ENCODE data around the gene ATOH8.
A peak's percentile ranks its signal among the peaks of the same experiment; 100 is the strongest.

The ATOH8 gene

DNA sequence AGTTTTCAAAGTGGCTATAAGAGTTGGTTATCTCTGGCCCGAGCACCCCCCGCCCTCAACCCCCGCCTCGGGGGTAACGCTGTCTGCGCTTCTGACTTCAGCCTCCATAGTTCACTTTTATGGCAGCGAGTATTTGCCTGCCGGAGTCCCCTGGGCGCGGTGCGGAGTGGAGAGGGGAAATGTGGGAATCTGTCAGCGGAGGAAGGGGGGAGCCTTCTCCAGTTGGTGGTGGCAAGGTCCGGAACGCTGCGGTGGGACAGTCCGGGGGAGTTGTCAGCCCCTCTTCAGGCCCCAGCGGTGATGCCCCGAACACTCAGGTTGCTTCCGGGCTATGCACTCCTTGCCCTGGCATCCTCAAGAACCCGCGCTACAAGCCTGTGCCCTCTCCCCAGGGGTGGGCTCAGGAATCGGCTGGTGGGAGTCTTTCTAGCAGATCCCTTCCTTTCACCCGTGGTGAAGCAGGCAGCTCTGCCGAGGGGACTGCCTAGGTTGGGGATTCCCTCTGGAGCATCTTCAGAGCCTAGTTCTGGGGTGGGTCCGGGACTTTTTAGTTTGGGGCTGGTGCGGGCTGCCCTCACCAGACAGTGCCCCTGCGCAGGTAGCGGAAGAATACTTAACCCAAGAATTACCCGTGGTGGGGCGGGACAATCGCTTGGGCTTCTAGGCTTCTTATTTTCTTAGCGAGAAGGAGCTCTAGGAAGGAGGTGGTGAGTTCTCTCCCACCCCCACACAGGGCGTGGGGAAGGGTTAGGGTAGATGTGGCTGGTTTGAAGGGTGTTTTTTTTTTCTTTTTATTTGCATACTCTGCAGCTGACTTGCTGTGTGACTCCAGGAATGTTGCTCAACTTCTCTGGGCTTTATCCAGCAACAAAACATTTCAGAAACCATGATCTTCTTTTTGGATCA is 1.6 kb downstream of the ATOH8 start:
- DNase-seq = no peak

- DNase-seq = no peak
Measured at GRCh38 chr2:85756195-85756594, 2.4 kb downstream of the ATOH8 start.

- no peak for DNase-seq
Measured at GRCh38 chr2:85756822-85757435, 3.1 kb downstream of the ATOH8 start.

- DNase-seq = no peak
Measured at GRCh38 chr2:85757860-85758259, 4.1 kb downstream of the ATOH8 start.

DNA sequence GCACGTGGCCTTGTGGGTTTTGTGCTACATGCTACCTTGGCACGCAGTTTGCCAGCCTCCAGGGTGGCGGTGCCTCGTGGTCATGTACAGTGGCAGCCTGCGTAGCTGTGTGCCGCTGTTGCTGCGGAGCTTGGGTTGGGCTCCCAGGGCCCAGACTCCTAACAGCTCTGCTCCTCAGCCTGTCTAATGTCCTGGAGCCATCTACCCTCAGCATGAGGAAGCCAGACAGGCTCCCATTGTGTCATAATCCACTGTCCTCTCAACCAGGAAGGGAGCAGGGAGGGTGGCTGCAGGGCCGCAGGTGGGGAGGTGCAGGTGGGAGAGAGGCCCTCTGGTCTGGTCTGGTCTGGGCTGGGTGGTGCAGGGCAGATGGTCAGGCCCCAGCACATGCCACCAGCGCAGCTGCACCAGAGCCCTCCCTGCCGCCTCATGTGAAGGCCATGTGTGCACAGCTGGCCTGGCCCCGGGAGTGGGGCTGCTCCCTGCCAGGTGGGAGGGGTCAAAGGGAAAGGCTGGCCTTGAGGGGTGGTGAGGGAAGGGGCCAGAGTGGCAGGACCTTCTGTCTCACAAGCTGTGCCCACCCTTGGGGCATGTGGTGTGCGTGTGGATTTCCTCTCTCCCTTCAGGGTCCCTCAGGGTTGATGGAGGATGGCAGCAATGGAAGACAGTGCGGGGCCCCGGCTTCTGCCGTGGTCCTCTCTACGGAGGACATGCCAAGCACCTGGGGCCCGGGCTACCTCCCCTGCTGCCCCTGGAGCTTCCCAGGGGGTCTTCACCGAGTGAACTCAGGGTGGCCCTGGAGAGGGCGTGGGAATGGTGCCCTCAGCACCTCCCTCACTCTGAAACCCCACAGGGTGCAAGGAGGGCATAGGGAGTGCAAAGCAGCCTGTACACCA is 4.8 kb downstream of the ATOH8 start:
- DNase-seq = peak; percentile 64

DNA sequence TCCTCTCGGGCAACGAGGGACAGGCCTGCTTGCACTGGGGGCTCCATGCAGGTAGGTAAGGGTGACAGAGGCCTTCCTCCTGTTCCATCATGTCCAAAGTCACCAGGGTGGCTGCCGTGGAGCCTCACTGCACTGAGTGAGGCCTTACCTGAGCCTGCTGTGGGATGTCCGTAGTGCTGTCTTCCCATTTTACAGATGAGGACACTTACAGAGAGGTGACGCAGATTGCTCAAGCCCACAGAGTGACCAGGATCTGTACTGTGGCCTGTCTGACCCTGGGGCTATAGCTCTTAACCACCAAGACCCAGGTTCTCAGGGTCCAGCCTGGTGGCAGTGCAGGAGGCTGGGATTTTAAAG is 5.4 kb downstream of the ATOH8 start:
- no peak for DNase-seq

- no peak for DNase-seq
Measured at GRCh38 chr2:85760371-85760770, 6.6 kb downstream of the ATOH8 start.

- no peak for DNase-seq
Measured at GRCh38 chr2:85760872-85761271, 7.1 kb downstream of the ATOH8 start.

DNA sequence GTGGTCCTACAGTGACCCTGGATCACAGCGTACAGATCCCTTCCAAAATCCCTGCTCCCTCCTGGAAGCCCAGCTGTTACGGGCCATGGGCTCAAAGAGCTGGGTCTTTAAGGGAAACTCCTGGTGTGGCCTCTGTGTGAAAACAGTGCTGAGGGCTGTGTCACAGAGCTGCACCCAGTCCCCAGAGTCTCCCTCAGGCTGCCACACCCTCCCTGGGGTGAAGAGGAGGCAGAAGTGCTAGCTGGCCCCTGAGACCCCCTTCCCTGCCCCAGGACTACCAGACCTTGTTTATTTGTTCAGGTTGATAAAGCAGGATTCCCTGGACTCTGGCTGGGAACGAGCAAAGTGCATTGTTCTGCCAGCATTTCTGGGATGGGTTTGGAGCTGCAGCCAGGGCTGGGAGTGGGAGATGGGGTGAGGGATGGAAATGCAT is 7.7 kb downstream of the ATOH8 start:
- DNase-seq = no peak

DNA sequence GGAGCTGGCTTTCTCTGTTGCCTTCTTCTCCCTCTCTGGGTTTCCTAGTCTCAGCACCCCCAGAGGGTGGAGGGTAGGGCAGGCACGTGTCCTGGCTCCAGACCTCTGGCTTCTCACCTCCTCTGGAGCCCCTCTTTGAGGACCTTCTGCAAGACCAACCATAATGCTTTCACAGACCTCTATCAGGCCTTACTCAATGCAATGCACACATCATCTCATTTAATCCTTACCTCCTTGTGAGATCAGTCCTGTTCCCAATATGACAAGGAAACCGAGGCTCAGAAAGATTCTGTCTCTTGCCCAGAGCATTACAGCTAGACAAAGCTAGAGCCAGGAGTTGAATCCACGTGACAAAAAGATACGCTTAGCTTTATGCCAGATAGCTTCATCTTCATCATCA is 8.2 kb downstream of the ATOH8 start:
- DNase-seq = no peak

DNA sequence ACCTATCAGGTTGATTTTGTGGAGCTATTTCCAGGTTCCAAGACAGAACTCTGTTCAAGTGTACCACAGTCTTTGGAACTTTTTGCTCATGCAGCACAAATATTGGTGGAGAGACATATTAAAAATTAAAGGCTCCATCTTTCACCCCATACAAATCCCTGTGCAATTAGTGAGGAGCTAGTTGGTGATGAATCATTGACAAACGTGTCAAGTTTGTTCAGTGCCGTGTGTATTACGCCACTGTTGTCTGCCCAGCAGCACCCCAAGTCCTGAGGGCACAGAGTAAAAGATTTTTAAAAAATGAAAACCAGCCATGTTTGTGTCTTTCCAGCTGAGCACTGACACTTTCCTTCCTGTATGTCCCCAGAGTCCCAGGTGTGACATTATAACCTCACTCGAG is 9.3 kb downstream of the ATOH8 start:
- no peak for DNase-seq

DNA sequence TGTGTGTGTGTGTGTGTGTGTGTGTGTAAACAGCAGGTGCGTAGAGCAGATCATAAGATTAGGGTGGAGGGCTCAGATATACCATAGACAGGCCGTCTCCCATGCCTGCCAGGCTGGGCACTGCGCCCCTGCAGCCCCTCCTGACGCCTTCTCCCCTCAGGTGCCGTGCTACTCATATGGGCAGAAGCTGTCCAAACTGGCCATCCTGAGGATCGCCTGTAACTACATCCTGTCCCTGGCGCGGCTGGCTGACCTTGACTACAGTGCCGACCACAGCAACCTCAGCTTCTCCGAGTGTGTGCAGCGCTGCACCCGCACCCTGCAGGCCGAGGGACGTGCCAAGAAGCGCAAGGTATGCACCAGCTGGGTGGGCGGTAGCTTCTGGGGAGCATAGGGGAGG is 10.0 kb downstream of the ATOH8 start:
- no peak for DNase-seq

GRCh38 chr2:85765081-85765731 is 11.4 kb downstream of the ATOH8 start:
- no peak for DNase-seq

DNA sequence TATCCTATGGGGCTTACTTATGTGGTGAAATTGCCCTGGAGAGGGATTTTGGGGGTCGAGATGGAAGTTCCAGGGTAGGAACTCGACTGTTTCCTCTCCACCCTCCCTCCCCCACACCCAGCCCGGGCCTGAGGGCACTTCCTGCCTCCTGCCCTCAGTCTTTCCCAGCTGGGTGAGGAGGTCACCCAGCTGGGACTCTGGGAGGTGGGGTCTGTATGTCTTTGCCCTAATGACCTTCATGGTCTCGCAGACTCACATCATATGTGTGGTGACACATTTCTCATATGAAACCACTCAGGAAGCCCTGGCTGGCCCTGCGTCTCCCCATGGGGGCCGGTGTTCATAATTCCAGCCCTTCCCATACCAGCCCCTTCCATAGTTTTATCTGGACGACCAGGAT is 12.4 kb downstream of the ATOH8 start:
- no peak for DNase-seq

GRCh38 chr2:85767803-85768665 is 14.2 kb downstream of the ATOH8 start:
- DNase-seq = no peak

- peak; percentile 74 for DNase-seq
Measured at GRCh38 chr2:85768713-85769112, 14.9 kb downstream of the ATOH8 start.

DNA sequence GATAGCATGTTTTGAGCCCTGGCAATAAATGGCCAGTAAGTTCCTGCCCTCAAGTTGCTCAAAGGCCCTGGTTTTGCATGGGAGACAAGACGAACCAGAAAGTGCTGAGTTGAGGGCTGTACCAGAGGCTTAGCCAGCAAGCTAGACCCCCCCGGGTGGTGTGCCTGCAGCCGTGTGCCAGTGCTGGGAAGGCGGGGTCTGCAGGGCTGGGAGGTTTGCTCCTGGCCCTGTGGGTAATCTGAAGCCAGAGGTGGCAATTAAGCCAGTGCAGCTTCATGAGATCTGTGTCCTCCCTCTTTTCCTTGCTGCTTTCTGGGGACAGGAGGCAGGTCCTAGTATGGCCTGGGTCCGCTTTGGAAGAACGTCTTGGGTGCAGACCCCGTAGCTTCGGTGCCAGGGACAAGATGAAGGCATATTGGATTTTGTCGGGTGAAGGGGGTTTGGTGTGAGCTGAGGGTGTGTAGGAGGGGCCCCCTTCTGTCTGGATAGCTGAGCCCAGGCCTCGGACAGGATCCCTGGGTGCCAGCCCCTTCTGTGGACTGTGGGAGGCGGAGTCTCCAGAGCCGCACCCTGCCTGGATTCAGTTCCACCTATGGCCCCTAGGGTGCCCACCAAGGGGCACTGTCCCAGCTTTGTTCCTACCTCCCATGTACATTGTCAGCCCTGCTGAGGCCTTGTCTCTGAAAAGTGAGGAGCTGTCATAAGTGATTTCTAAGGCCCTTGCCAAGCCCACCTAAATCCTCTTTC is 15.6 kb downstream of the ATOH8 start:
- DNase-seq = no peak

GRCh38 chr2:85769983-85770362 is 16.2 kb downstream of the ATOH8 start:
- DNase-seq = no peak

DNA sequence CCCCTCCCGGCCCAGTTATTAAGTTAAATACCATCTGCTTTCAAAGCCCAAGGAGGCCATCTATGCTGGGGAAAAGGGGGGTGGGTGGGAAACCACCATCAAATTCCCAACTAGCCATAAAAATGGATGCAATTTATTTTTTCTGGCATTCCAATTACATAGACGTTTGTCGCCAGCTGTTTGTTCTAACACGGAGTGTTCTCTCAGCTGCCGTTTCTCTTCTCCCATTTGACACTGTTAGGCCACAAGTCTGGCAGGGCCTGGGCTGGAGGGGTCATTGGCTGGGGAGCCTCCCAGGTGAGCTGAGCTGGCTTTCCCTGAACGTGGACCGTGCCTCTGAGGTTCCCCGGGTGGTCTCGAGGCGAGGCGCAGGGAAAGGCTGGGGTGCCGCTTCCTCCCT is 16.6 kb downstream of the ATOH8 start:
- no peak for DNase-seq

GRCh38 chr2:85770786-85771409 is 17.1 kb downstream of the ATOH8 start:
- no peak for DNase-seq

DNA sequence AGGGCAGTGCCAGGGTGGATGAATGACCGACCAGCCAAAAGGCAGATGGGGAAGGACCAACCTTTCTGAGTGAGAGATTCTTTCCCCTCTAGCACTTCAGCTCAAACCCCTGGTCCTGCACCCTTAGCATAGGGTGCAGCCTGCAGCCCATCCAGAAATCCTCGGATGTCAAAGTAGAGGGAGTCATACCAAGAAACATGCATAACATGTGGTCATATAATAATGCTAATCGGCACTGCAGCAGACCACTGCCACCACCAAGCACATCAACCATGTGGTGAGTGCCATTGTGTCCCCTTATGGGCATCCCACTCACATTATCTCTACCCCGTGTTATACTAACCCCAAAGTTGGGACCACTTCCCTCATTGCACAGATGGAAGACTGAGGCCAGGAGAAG is 17.7 kb downstream of the ATOH8 start:
- DNase-seq = no peak
